Epidermal melanocyte (primary cell): ENCODE measurements around the gene KRT1.

Source experiments
- DNase-seq: peaks from one replicate; pipeline ENCODE4 v3.0.0; 2011; ENCODE audit warnings: low spot score; ENCODE audit not compliant: insufficient read length

The KRT1 gene

DNA sequence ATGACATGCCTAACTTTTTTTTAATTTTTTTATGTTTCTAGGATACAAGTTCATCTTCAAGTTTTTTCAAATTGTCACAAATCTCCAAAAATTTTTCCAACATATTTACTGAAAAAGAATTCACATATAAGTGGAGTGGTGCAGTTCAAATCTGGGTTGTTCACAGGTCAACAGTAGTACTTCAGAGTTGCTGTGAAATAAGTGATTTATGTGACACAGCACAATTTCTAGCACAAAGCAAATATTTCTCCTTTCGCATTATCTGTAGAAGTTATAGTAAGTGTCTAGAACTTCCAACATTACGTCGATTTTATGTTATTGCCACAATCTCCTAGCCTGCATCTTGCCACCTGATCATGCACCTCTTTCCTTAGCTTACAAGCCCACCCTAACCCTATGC lies 18.5 kb downstream of the KRT1 start:
- no peak for DNase-seq

DNA sequence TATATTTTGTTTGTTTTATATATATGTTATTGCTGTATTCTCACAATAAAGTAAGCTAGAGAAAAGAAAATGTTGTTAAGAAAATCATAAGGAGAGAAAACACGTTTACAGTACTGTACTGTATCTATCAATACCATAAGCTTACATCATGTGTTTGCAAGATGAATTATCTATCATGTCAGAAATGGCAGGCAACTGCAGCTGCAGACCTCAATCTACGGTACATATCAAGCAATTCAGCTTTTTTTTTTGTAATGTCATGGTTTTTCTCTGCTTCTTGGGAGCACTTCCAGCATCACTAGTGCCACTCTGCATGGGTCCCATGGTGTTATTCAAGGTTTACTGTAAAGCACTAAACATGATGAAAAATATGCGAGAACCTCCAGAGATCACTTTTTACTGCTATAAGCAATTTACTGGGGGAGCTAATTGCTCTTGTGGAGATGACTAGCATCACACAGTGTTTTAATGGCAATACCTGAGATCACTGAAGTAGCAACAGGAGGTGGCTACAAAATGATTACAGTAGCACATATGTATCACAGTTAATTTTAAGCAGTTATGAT lies 19.2 kb downstream of the KRT1 start:
- no peak for DNase-seq

DNA sequence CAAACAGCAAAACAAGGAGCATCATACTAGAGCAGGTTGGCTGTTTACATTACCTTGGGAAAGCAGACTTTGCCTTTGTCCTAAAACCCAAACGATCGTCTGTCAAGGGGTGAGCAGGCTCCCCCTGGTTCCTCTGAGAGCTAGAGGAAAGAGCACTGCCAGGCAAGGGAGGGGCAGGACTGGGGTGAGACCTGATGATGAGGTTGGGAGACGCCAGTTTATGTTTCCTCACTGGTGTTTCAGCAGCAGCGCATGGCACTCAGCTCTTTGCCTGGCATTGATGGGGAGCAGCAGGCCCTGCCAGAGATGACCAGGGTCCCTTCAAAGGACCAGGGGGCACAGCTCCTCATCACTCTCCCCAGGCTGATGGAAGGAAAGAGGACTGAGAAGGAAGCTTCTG lies 20.3 kb downstream of the KRT1 start:
- DNase-seq: no peak

DNA sequence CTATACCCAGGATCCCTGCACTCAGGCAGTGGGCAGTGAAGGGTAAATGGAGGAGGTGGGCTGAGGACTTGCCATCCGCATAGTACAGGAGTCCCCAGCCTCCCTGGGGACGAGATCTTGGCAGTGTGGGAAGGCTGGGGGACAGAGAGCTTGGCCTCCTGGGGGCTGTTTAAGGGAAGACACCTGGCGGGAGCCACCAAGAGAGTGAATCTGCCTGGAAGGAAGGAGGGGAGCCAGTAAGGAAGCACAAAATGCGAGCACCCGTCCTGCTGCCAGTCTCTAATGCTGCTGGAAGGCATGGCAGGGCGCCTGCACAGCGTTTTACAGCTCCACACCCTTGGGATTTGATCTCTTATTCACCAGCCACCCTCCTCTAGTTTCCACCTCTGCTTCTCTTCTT lies 20.8 kb downstream of the KRT1 start:
- no peak for DNase-seq

DNA sequence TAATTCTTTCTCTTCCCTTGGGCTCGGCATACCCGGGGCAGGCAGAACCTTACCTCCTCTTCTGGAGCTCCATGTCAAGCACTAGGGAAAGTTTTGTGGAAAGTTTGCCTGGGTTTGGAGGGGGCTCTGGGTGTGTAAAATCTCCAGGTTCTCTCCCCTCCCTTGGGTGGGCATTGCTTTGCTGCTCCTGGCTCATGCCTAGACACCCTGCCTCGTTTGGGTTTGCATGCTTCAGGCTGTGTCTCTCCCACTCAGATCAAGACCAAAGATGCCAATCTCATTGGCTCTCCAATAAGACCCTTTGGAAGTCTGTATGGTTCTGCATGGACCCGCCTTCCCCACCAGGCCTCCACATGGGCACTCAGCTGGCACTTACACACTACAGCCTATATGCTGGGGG lies 22.0 kb downstream of the KRT1 start:
- DNase-seq: no peak

DNA sequence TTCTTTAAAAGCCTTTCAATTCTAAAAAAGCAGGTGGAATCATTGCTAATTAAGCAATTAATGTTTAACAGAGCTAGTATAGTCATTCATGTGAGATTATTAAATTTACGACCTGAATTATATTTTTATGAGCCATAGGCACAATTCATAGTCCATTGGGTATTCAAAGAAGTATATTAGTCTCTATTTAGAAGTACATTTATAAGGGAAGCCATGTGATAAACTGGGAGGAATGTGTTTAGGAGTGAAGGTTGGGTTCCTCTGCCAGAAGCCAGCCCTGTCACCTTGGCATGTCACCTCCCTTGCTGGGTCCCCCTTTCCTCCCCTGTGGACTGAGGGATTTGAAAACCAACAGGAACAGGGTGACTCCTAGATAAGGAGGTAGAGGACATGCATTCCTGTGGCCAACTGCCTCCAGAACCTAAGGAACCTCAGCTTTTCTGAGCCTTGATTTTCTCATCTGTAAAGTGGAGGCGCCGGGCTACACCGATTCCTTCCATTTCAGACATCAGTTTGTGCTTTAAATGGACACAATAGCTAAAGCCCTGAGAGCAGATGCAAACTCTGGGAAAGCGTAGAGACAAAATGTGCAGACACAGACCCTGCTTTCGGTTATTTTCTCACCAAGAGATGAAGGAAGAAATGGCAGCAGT lies 22.8 kb downstream of the KRT1 start:
- no peak for DNase-seq

DNA sequence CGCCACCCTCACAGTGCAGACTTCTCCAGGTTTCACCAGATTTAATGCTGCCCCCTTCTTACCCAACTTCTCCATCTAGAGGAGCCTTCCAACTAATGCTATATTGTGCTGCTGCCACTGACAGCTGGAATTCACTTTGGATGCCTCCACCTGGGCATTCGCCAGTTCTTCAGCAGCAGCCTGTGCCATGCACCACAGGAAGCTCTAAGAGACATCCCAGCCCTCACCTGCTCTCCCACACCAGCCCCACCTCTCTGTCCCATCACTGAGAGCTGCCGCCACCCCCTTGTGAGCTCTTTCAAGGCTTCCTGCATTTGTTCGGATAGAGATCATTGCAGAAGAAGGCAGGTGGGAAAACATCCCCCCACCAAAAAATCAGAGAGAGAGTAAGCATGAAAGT lies 23.6 kb downstream of the KRT1 start:
- no peak for DNase-seq

DNA sequence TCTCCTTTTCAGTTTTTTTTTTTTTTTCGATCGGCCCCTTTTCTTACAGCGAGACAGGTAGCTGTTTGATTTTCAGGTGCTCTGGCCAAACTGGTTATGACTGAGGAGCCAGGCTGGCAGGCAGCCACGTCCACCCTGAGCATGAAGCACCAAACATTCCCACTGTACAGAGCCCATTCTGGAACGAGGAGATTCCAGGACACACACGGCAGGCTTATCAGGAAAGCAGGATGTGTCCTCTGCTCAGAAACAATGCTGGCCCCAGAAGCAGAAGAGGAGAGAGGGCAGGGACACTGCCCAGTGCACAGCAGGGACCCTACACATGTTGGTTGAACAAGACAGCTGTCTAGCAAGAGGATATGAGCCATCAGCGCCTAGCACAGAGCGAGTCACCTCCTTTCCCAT lies 24.5 kb downstream of the KRT1 start:
- DNase-seq: no peak

DNA sequence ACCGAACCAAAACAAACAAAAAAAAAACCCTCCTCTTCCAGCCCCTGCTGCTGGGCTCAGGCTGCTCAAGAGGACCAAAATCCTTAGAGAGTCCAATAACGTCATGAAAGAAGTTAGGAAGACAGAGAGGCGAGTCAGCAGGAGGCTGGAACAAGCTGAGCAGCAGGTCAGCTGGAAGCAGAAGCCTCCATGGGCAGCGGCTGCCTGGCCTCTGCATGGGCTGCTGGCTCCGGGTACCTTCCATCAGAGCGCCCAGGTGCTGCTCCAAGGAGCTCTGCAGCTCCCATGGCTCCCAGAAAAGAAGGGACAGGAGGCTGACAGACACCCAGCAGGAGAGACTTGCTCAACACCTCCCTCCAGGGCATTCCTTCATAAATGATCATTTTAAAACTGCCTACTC lies 25.0 kb downstream of the KRT1 start:
- no peak for DNase-seq

DNA sequence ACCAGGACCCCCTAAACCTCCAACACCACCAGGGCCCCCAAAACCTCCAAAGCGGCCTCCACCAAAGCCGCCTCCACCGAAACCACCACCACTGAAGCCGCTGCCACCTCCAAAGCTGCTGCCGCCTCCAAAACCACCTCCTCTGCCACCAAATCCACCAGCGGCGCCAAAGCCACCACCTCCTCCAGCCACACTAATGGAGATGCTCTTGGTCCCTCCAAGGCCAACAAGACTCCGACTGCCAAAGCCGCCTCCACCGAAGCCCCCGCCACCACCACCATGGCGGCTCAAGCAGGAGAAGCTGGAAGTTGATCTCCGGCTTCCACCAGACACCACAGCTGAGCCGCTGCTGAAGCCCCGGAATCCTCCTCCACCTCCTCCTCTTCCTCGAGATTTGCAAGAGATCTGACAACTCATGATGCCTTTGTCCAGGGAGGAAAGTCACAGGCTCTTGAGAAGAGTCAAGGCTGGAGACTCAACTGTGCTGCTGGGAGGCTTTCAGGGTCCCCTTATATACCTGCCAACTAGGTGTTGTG lies 28.4 kb downstream of the KRT1 start, which contains the start of gene KRT2:
TSS of gene KRT2 (minus strand) at position 486 of the 536 bp plus-strand sequence. CDS start at position 417, 69 bp downstream.
- DNase-seq: no peak

DNA sequence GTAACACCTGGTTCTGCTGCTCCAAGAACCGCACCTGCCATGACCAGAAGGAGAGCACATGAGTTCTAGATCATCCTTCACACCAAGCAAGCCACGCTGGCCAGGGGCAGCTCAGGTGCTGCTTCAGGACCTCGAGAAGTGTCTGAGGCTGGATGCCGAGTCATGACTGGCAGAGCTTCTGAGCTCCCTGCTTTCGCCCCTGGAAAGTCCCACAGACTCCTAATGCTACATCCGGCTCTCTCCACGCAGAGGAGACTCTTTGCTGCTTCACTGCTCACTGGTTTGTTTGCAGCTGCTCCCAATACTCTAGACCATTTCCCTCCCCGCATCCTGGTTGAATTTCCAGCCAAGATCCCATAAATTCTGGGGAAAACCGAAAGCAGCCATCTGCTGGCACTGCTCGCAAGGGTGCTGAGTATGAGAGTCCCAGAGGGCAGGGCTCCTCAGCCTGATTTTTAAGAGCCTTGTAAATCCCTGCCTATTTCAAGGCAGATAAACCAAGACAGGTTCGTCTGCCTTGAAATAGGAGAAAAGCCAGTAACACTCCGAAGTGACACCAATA lies 29.6 kb downstream of the KRT1 start:
- no peak for DNase-seq

DNA sequence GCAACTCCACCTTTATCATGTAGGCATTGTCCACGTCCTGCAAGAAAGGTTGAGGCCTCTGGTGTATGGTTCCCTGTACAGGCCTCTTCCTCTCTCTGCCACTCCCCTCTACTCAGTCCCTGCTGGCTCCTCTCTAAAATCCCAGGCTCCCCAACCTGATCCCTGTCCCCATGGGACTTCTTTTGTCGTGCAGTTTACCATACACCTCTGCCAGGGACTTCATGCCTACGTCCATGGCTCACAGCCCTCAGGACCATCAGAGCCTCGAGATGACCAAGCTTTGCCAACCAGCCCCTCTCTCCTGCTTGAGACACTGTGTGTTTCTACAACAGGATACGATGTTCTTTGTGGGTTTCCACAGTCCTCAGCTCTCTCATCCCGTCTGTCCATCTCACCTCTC lies 31.1 kb downstream of the KRT1 start:
- no peak for DNase-seq

DNA sequence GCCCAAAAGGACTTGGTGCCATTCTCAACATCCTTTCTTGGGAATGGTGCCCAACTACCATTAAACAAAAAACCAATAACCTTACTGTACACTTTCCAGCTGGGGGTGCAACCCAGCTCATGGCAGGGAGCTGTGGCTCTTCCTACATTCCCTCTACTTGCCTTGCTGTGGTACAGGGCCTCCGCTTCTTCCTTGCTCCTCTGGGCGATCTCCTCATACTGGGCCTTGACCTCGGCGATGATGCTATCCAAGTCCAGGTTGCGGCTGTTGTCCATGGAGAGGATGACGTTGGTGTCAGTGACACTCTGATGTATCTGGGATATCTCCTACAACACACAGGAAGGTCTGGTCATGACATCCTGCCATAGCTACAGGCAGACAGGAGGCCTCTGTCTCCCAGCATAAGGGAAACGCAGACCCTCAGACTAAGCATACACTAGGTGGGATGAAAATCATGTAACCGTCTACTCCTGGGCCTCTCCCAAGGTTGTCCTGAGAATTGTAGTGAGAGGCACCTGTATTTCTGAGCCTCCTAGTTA lies 32.1 kb downstream of the KRT1 start:
- DNase-seq: no peak

DNA sequence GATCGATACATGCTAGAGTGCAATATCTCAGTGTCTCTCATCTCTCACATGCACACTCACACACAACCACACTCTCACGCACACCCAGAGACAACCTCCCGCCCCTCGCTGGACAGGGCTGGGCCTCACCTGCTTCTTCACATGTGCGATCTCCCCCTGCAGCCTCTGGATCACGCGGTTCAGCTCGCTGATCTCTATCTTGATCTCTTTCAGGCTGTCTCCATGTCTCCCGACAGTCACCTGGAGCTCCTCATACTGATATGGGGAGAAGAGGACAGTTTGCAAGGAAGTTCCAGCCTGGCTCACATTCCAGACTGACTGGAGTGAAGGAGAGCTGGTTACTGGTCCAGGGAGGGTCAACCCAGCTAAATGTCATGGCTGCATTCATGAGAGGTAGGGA lies 32.6 kb downstream of the KRT1 start:
- no peak for DNase-seq

DNA sequence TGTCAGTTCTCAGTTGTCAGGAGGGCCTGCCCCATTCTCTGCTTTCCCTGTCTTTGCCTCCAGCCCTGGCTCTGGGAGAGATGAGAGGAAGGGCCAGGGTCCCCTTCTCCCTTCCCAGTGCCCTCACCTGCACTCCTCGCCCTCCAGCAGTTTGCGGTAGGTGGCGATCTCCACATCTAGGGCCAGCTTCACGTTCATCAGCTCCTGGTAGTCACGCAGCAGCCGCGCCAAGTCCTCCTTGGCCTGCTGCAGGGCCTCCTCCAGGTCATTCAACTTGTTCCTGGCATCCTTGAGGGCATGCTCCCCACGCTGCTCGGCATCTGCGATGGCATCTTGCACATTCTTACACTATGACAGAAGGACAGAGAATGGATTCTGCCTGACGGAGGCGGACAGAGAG lies 33.6 kb downstream of the KRT1 start:
- DNase-seq: no peak

DNA sequence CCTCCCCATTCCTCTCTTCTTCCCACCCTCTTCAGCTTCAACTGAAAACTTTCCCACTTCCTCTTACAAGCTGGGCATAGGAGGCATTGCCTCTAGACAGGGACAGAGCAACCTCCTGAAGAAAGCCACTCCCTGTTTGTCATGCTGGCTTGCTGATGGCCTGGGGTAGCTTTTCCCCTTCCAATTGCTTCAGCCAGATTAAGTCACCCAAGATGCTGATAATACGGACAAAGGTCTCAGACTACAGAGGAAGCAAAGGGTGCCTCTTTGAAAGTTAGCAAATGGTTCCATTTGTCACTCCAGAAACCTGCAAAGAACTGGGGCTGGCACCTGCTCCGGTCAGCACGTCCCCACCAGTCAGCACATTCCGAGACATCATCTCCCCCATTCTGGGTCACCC lies 34.2 kb downstream of the KRT1 start:
- DNase-seq: no peak

DNA sequence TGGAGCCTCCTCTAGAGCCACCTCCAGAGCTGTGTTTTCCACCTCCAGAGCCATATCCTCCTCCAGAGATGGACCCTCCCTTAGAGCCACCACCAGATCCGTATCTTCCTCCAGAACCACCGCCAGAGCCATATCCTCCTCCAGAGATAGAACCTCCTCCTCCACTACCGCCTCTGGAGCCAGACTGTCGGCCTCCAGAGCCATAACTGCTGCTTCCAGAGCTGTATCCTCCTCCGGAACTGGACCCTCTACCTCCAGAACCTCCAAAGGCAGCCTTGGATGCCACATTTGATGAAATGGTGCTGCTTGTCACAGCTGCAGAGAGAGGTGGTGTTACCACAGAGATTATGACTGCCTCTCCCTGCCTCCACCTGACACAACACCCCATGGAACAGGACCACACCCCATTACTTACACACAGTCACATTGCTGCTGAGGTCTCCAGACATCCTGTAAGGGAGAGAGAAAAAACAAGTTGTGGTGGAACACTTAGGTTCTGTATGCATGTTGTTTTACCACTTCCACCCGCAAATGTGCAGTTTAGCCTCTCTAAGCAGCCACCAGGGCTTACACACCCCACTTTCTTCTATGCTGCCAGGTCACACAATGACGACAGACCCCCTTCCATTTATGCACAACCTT lies 35.0 kb downstream of the KRT1 start:
- no peak for DNase-seq

DNA sequence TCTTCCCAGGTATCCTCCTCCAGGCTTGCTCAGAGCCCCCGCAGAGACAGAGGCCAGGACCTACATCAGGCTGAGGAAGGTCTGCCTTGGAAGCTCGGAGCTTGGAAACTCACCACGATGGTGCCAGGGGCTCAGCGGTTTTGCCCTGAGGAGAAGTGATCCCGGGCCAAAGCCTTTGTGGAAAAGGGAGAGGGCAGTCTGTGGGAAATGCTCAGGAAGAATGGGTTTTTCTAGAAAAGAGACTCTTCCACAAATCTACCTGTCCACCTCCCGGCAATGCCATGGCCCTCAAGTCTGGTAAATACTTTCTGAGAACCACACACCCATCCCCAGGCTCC lies 36.2 kb downstream of the KRT1 start:
- DNase-seq: no peak

DNA sequence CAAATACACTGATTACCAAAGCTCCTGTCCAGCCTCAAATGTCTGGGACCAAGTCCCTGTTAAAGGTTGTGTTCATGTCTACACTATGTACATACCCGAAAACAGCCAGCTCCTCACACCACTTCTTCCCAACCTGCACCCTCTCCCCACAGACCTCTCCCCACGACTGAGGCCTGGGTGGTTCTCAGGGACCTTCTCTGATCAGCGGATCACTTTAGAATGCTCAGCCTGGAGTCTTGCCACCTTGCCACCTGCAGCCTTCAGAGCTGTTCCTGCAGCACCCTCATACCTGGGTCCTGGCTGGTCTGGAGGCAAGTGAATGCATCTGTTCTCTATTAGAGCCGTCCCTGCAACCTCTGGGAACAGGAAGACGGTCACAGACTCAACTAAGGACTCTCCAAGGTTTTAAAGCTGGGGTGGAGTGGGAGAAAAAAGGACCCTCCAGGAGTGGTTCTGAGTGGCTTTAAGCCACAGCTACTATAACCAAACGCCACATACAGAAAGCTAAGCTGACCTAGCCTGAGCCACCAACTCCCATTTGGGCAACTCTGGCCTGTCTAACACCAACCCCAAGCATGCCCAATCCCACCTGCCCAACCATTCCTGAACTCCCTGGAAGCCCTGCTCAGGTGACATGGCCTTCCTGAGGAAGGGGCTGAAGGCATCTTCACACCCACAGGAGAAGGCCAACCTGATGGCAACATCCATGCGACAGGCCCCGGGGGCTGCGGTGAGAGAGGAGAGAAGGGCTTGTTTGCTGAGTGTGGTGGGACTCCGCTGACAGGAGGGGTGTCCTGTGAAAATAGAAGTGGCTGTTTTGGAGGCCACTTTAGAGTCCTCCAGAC lies 36.8 kb downstream of the KRT1 start:
- no peak for DNase-seq

DNA sequence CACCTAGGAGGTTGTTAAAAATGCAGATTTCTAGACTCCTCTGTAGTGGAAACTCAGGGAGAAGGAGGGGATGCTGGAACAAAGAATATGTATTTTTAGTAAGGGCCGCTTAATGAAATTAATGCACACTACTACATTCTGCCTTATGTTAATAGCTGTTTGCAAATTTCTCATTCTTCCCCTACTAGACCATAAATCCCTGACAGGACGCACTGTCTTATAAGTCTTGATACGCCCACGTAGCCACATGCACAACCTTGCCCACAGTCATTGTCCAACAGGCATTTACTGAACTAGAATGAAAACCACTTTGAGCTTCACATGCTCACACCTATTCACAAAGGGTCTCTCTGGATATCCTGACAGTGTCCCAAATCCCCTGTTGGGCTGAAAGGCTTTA lies 38.7 kb downstream of the KRT1 start:
- no peak for DNase-seq

DNA sequence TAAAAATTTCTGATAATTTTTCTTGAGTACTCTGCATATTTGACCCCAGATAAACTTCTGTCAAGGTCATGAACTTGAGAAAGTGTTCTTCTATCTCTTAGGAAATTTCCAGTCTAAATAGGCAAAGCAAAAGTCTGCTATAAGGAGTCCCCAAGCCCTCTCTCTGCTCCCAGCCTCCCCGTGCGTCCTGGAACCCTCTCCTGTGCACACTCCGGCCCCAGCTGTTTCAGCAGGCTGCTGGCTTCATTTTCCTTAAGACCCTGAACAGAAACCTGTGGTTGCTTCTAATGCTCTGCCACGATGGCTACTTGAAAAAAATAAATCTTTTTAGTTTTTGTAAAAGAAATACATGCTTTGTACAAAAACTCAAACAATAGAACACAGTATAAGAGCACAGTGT lies 42.9 kb downstream of the KRT1 start:
- DNase-seq: no peak
